Astrocyte of the spinal cord (primary cell): Measurements from ENCODE around the gene GPR3.

Experiments used
- DNase-seq: peaks from one replicate; pipeline ENCODE4 v3.0.0; 2011; ENCODE audit warnings: low read depth, low spot score
- H3K4me3 ChIP-seq: 2 replicates; pipeline ENCODE4 v1.5.1; 2011; ENCODE audit warnings: low read depth, mild to moderate bottlenecking, low read length, moderate library complexity
- CTCF ChIP-seq: IDR thresholded peaks from 2 replicates; pipeline ENCODE4 v1.5.1; 2012; ENCODE audit warnings: low read depth, mild to moderate bottlenecking, low read length, inconsistent platforms
- in situ Hi-C: cut with HindIII; loops from 2 replicates; pipeline ENCODE4 v1.10.0; 2017; ENCODE audit warnings: low sequenced_read_pairs

The GPR3 gene

GRCh38 chr1:27353629-27354028 is 38.8 kb upstream of the GPR3 start:
- no peak for DNase-seq
- H3K4me3 ChIP-seq = no peak overlapping the region
- in situ Hi-C loops = no loop called here
- no peak for TF ChIP-seq CTCF

GRCh38 chr1:27355683-27356082 is 36.7 kb upstream of the GPR3 start:
- no peak for TF ChIP-seq CTCF
- no peak for DNase-seq
- in situ Hi-C loops = no loop called here
- H3K4me3 ChIP-seq = no peak overlapping the region

GRCh38 chr1:27356277-27356618 is 36.2 kb upstream of the GPR3 start:
- H3K4me3 ChIP-seq = no peak overlapping the region
- no peak for TF ChIP-seq CTCF
- DNase-seq = no peak
- in situ Hi-C loops = no loop called here

GRCh38 chr1:27356619-27357280 is 35.7 kb upstream of the GPR3 start:
- no peak for TF ChIP-seq CTCF
- DNase-seq = no peak
- no peak overlapping the region for H3K4me3 ChIP-seq
- in situ Hi-C loops = no loop called here

- TF ChIP-seq CTCF = peak; percentile 88
- in situ Hi-C loops = no loop called here
- H3K4me3 ChIP-seq = no peak overlapping the region
- peak; percentile 54 for DNase-seq
Observed at GRCh38 chr1:27357281-27358037, 35.0 kb upstream of the GPR3 start.

- no peak for DNase-seq
- no peak for TF ChIP-seq CTCF
- in situ Hi-C loops = no loop called here
- H3K4me3 ChIP-seq = no peak overlapping the region
Observed at GRCh38 chr1:27358038-27358927, 34.1 kb upstream of the GPR3 start.
